Gastrocnemius medialis (tissue), 4 donors: ENCODE data around the gene GDF11. TPM values are rescaled to one million over a fixed set of nuclear protein-coding genes. Genes with fewer than 3 reads are reported as not detected.

Source experiments
- ATAC-seq, 2 donors: fragments of 150-250 bp; one replicate each; pipeline ENCODE4 v1.9.1; 2016
- DNase-seq, 2 donors: peaks; one replicate each; pipeline ENCODE4 v3.0.0-alpha.2; 2019
- H3K27ac ChIP-seq, 4 donors: fragments of 200-600 bp; sonication (generic); 1 replicate in 1 of 4; 2 replicates in 3 of 4; pipeline ENCODE4 v1.5.1; 2016 to 2018; ENCODE audit warnings: mild to moderate bottlenecking in 2 of 4, moderate library complexity in 1 of 4
- H3K27me3 ChIP-seq, 3 donors: fragments of 200-600 bp; sonication (generic) in 2 of 3; 1 replicate in 1 of 3; 2 replicates in 2 of 3; pipeline versions ENCODE4 v1.5.1 to v1.6.0; 2016 to 2019; ENCODE audit warnings: mild to moderate bottlenecking in 1 of 3, moderate library complexity in 1 of 3
- H3K36me3 ChIP-seq, 2 donors: fragments of 200-600 bp; sonication (generic) in 1 of 2; one replicate each; pipeline ENCODE4 v1.5.1; 2017 to 2018
- H3K4me1 ChIP-seq, 2 donors: fragments of 200-600 bp; sonication (generic) in 1 of 2; one replicate each; pipeline ENCODE4 v1.5.1; 2016 to 2017; ENCODE audit warnings: mild to moderate bottlenecking in 2 of 2
- H3K4me3 ChIP-seq, 4 donors: fragments of 200-600 bp; sonication (generic) in 3 of 4; 1 replicate in 1 of 4; 2 replicates in 3 of 4; pipeline ENCODE4 v1.5.1; 2016 to 2019; ENCODE audit warnings: mild to moderate bottlenecking in 2 of 4
- H3K9me3 ChIP-seq, 3 donors: fragments of 200-600 bp; sonication (generic) in 2 of 3; 1 replicate in 1 of 3; 2 replicates in 2 of 3; pipeline ENCODE4 v1.5.1; 2016 to 2019
- POLR2A ChIP-seq, 2 donors: fragments of 450-650 bp; IDR thresholded peaks; one replicate each; pipeline ENCODE4 v1.6.1; 2017; ENCODE audit warnings: antibody characterized with exemption in 2 of 2, mild to moderate bottlenecking in 2 of 2, moderate library complexity in 2 of 2
- in situ Hi-C, 4 donors: fragments of 200-750 bp; cut with MboI; loops; one replicate each; pipeline versions ENCODE4 v1.15.0 to v1.8.0; 2017; ENCODE audit warnings: low sequenced_read_pairs in 4 of 4
- intact Hi-C: fragments of 100-400 bp; cut with DNase I; formaldehyde crosslinking; loops from one replicate; pipeline ENCODE4 v1.15.1; 2023; ENCODE audit warnings: low total_unique reads
- total RNA-seq, 4 donors: library from RNA; depleted of rRNA; stranded (reverse); fragments of >200 nt; gene quantifications; one replicate each; pipeline versions ENCODE4 v1.1.0 to v1.2.3, GENCODE V29; 2016
- TF ChIP-seq, protein P1 (sequence below), 5 experiments: fragments of 450-650 bp in 3 of 5; fragments of 200-600 bp in 2 of 5; sonication (generic) in 2 of 5; IDR thresholded peaks in 4 of 5; conservative IDR thresholded peaks in 1 of 5; 1 replicate in 4 of 5; 2 replicates in 1 of 5; pipeline ENCODE4 v1.5.1; 2016 to 2019; ENCODE audit warnings: antibody characterized with exemption in 5 of 5, mild to moderate bottlenecking in 3 of 5, moderate library complexity in 3 of 5

GDF11 gene
- total RNA-seq, 4 donors from 2014 or later = 0.17 to 4.4 (median 1.1) TPM

DNA sequence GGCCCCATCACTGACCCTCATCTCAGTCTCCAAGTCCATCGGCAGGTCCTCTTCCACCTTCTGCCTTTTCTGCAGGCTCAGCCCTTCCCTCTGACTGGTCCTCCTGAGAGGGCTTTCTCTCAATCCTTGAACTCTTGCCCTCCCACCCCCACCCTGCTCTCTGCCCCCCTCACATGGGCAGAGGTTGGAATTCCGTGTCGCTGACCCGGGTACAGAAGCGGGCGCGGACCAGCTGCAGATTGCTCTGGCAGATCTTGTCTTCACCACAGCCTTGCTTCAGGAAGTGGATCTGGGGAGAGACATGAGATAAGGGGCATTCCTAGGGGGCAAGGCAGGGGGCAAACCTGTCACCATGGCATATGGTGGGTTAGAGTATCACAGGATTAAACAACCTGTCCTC lies 47.6 kb upstream of the GDF11 start:
- intact Hi-C loops = no loop called here
- in situ Hi-C loops = no loop called here
- peaks cover 6 to 7% of the 10 kb centered on the region in 2 donors for H3K4me1 ChIP-seq
- peak overlapping the region in 2 of 4 donors; percentile 7 to 48 for H3K27ac ChIP-seq
- ATAC-seq (no peak), DNase-seq (peak in 1 of 2 donors; percentile 6)
- TF ChIP-seq, protein P1, sequence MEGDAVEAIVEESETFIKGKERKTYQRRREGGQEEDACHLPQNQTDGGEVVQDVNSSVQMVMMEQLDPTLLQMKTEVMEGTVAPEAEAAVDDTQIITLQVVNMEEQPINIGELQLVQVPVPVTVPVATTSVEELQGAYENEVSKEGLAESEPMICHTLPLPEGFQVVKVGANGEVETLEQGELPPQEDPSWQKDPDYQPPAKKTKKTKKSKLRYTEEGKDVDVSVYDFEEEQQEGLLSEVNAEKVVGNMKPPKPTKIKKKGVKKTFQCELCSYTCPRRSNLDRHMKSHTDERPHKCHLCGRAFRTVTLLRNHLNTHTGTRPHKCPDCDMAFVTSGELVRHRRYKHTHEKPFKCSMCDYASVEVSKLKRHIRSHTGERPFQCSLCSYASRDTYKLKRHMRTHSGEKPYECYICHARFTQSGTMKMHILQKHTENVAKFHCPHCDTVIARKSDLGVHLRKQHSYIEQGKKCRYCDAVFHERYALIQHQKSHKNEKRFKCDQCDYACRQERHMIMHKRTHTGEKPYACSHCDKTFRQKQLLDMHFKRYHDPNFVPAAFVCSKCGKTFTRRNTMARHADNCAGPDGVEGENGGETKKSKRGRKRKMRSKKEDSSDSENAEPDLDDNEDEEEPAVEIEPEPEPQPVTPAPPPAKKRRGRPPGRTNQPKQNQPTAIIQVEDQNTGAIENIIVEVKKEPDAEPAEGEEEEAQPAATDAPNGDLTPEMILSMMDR (IDR thresholded peaks at IDR 0.05 in 4 of 5, conservative IDR thresholded peaks at IDR 0.05 in 1 of 5) = no peak
- TF ChIP-seq POLR2A (IDR thresholded peaks at IDR 0.05) = no peak
- H3K9me3 ChIP-seq = no peaks in the 10 kb centered on the region
- H3K36me3 ChIP-seq = peaks cover 0 to 85% of the 10 kb centered on the region in 2 donors
- H3K4me3 ChIP-seq = no peak overlapping the region
- H3K27me3 ChIP-seq = no peaks in the 10 kb centered on the region

DNA sequence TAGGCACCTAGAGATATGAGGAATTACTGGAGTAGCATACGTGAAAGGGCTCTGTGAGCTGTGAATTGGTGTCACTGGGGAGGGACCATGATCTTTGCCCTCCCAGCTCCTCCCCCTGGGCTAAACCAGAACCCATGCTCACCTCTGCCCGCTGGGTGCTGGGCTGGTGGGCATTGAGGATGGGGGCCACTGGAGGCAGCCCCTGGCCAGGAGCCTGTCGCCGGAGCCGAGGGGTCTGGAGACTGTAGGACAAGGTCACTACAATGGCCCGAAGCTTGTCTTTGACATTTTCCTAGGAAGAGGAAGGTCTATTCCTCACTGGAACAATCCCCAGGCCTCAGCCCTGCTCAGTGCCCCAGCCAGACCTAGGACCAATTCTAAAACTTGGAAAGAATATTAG lies 46.8 kb upstream of the GDF11 start:
- Histone ChIP-seq H3K27me3 (no peaks in the 10 kb centered on the region), H3K36me3 (peaks cover 0 to 83% of the 10 kb centered on the region in 2 donors), H3K4me3 (no peak overlapping the region), H3K4me1 (peaks cover 14% of the 10 kb centered on the region in 2 donors), H3K27ac (peak overlapping the region in 3 of 4 donors; percentile 40 to 96 (median 48)), H3K9me3 (no peaks in the 10 kb centered on the region)
- TF ChIP-seq, protein P1 (IDR thresholded peaks at IDR 0.05 in 4 of 5, conservative IDR thresholded peaks at IDR 0.05 in 1 of 5) = no peak
- TF ChIP-seq POLR2A (IDR thresholded peaks at IDR 0.05) = no peak
- intact Hi-C loops (no loop called here), in situ Hi-C loops (no loop called here)
- ATAC-seq (no peak), DNase-seq (peak in 1 of 2 donors; percentile 6)

DNA sequence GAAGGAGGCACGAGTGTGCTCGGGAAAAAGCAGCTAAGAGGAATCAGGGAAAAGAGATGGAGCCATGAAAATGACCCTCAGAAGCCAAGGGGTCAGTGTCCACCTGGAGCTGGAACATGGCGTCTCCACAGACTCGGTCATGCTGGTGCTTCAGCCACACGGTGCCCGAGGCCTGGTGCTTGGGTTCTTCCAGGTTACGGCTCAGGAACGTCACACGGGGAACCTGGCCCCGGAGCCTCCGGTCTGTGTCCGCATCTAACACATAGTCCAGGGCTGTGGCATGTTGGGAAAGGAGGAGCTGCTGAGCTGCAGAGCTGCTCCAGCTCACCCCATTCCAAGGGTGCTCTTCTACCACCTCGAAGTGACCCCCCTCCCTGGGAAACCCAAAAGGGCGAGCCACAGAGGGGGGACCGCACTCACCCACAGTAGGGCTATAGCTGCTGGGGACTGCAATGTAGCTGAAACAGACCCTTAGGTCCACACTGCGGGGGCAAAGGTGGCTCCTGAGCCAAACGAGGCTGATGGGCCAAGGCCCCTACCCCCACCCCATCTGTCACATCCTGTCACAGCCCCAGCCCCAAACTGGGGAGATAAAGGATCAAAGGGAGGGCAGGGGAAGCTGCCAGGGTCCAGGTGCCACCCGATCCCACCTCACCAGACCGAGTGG lies 46.0 kb upstream of the GDF11 start:
- no peaks in the 10 kb centered on the region for H3K9me3 ChIP-seq
- intact Hi-C loops = loop anchor here (1.0 kb wide), 1 partner anchor 11 kb away; no protein-coding TSS in a partner anchor
- peak in 1 of 2 donors; percentile 10 for DNase-seq
- no peaks in the 10 kb centered on the region for H3K27me3 ChIP-seq
- no peak for ATAC-seq
- TF ChIP-seq, protein P1 (IDR thresholded peaks at IDR 0.05 in 4 of 5, conservative IDR thresholded peaks at IDR 0.05 in 1 of 5) = no peak
- TF ChIP-seq POLR2A (IDR thresholded peaks at IDR 0.05) = no peak
- peaks cover 0 to 76% of the 10 kb centered on the region in 2 donors for H3K36me3 ChIP-seq
- in situ Hi-C loops = no loop called here
- H3K4me1 ChIP-seq = peaks cover 22% of the 10 kb centered on the region in 2 donors
- H3K27ac ChIP-seq = peak overlapping the region; percentile 40 to 96 (median 88)
- H3K4me3 ChIP-seq = no peak overlapping the region

DNA sequence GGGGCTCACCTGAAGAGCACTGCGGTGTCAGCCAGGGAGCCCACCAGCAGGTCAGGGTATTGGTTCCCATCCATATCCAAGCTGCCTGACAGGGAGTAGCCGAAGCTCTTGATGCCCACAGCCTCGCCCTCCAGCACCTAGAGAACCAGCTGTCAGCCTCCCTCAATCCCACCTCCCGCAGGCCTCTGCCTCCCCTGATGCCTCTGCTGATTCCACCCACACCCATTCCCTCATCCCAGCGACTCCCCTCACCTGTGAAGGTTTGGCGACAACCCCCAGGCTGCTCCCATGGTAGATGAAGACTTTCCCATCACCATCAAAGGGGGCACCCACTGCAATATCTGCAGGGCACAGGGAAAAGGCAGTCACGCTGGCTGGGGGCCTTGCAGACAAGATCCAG lies 45.2 kb upstream of the GDF11 start:
- Histone ChIP-seq H3K4me3 (no peak overlapping the region), H3K27me3 (no peaks in the 10 kb centered on the region), H3K36me3 (peaks cover 0 to 69% of the 10 kb centered on the region in 2 donors), H3K27ac (peak overlapping the region; percentile 87 to 96 (median 92)), H3K4me1 (peaks cover 28 to 29% of the 10 kb centered on the region in 2 donors), H3K9me3 (no peaks in the 10 kb centered on the region)
- peak in 1 of 2 donors; percentile 11 for DNase-seq
- TF ChIP-seq, protein P1 (IDR thresholded peaks at IDR 0.05 in 4 of 5, conservative IDR thresholded peaks at IDR 0.05 in 1 of 5) = no peak
- no peak for TF ChIP-seq POLR2A (IDR thresholded peaks at IDR 0.05)
- intact Hi-C loops (loop anchor here (1.0 kb wide), 1 partner anchor 11 kb away; no protein-coding TSS in a partner anchor), in situ Hi-C loops (no loop called here)
- ATAC-seq = no peak
